AG09309 (cell line): Measurements from ENCODE around the gene SPSB3.
"Not testable (repeated sequence)": the region's sequence is repeated elsewhere in the genome, so short reads cannot be mapped to it uniquely, and the experiment has no call there.

Experiments used
- DNase-seq: peaks from one replicate; pipeline ENCODE4 v3.0.0-alpha.2; 2010; ENCODE audit warnings: low read depth
- H3K4me3 ChIP-seq: 2 replicates; pipeline ENCODE4 v1.5.1; 2011; ENCODE audit warnings: mild to moderate bottlenecking, low read depth, low read length, moderate library complexity; ENCODE audit not compliant: control insufficient read depth
- TF ChIP-seq, protein P1 (sequence below): IDR thresholded peaks from 2 replicates; pipeline ENCODE4 v1.5.1; 2011; ENCODE audit warnings: mild to moderate bottlenecking, low read depth, low read length, inconsistent platforms; ENCODE audit not compliant: insufficient read depth, control insufficient read depth; ENCODE audit errors: missing control alignments

Gene SPSB3

DNA sequence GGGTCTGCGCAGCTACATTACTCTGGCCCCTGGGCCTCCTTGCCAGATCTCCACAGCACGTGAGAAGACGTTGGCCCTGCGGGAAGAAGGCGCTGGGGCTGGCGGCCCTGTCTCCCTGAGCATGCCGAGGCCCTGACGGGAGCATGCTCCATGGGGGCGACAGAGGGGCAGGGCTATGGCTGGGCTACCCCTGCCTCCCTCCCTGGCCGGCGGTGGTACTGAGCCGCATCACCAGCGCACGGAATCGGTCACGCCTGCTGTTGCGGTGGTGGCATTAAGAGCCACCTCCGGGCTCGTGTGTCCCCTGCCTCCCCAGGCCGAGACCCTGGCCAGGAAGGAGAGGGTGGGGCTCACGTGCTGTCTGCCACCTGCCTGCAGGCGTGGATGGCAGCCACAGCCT, 48.2 kb downstream of the SPSB3 start:
- no peak for DNase-seq
- TF ChIP-seq, protein P1, sequence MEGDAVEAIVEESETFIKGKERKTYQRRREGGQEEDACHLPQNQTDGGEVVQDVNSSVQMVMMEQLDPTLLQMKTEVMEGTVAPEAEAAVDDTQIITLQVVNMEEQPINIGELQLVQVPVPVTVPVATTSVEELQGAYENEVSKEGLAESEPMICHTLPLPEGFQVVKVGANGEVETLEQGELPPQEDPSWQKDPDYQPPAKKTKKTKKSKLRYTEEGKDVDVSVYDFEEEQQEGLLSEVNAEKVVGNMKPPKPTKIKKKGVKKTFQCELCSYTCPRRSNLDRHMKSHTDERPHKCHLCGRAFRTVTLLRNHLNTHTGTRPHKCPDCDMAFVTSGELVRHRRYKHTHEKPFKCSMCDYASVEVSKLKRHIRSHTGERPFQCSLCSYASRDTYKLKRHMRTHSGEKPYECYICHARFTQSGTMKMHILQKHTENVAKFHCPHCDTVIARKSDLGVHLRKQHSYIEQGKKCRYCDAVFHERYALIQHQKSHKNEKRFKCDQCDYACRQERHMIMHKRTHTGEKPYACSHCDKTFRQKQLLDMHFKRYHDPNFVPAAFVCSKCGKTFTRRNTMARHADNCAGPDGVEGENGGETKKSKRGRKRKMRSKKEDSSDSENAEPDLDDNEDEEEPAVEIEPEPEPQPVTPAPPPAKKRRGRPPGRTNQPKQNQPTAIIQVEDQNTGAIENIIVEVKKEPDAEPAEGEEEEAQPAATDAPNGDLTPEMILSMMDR, result no peak
- no peak overlapping the region for H3K4me3 ChIP-seq

DNA sequence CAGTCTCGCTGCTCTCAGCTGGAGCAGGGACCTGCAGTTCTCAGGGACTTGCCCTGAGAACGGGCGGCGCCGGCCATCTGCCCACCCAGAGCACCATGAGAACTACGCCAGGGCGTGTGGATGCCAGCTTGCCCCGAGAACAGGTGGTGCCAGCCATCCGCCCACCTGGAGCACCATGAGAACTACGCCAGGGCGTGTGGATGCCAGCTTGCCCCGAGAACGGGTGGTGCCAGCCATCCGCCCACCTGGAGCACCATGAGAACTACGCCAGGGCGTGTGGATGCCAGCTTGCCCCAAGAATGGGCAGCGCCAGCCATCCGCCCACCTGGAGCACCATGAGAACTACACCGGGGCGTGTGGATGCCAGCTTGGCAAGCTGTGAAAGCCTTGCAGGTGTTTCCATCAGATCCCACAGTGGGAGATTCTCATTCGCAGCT, 49.8 kb downstream of the SPSB3 start:
- DNase-seq, H3K4me3 ChIP-seq: not testable (repeated sequence)

DNA sequence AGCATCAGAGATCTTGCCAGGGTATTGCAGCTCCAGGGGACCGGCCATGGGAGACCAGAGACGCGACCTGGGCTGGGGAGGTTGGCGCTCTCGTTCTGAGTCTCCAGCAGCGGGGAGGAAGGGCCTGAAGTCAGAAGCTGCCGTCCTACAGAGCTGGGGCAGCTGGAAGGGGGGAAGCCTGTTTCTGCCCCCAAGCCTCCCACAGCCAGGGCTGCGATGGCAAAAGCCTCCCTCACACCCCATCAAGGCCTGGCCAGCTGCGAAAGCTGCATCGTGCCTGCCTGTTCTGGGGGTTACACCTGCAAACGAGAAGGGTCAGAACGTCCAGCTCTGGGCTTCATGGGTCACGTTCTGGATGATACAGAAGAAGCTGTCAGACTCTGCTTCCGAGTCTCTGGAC, 50.3 kb downstream of the SPSB3 start:
- DNase-seq, result no peak
- no peak overlapping the region for H3K4me3 ChIP-seq
- TF ChIP-seq, protein P1, result no peak

DNA sequence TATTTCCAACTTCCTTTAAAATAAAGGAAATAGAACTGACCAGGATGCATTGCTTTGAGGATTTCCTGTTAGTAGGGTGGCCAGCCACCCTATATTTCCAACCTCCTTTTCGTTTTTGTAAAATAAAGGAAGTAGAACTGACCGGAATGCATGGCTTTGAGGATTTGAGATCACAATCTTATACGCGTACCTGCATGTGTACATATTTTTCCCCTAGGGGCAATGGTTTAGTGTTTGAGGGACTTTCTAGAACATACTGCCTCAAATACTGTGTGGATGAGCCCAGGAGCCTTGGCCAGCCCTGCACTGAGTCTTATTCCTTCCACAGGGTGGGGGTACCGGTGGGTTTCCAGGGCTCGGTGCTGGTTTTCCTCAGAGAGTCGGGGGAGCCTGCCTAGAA, 50.8 kb downstream of the SPSB3 start:
- TF ChIP-seq, protein P1, result no peak
- DNase-seq, result no peak
- no peak overlapping the region for H3K4me3 ChIP-seq

DNA sequence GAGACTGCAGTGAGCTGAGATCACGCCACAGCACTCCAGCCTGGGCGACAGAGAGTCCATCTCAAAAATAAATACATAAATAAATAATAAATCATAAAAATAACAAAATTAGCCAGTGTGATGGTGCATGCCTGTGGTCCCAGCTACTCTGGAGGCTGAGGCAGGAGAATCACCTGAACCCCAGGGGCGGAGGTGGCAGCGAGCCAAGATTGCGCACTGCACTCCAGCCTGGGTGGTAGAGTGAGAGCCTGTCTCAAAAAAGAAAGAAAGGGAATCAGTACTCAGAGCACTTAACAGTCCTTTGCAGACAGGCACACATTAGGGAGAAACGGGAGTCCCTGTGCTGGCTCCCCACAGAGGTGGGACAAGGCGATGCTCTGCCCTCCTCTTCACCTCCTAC, 51.3 kb downstream of the SPSB3 start:
- no peak for DNase-seq
- TF ChIP-seq, protein P1, result no peak
- no peak overlapping the region for H3K4me3 ChIP-seq

DNA sequence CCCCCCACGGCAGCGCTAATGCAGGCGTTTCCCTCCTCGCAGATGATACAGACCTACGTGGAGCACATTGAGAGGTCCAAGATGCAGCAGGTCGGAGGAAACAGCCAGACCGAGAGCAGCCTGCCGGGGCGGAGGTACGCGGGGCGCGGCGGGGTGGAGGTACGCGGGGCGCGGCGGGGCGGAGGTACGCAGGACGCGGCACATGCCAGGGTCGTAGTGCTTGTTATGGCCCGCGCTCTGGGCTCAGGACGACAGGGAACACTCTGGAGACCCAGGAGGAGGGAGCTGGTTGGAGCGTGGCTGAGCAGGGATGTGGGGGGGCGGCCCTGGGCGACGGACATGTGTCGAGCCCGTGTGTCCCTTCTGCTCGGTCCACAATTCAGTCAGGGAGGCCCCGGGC, 52.9 kb downstream of the SPSB3 start:
- TF ChIP-seq, protein P1, result no peak
- no peak for DNase-seq
- no peak overlapping the region for H3K4me3 ChIP-seq

DNA sequence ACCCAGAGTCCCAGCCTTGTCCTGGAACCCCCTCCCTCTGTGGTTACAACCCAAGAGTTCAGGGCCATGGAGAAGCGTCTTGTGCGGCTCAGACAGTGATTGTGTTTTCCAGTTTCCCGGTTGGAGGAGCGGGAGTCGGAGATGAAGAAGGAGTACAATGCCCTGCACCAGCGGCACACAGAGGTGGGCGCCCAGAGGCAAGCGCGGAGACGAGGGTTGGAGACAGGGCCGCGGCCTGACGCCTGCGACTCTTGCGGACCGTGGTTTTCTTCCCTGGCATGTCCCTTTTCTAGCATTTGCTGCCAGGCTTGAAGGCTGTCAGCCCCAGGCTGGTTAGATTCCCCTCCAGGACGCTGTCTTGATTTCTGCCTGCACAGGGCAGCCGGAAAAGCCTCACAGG, 53.3 kb downstream of the SPSB3 start:
- TF ChIP-seq, protein P1, result no peak
- DNase-seq, result no peak
- no peak overlapping the region for H3K4me3 ChIP-seq
